HG02885 (cell line): ENCODE results near the gene FGFR2.
A peak's percentile ranks its signal among the peaks of the same experiment; 100 is the strongest.
"Not testable (repeated sequence)": the region's sequence is repeated elsewhere in the genome, so short reads cannot be mapped to it uniquely, and the experiment has no call there.

Source experiments
- ATAC-seq: cut with Tn5 transposase; IDR thresholded peaks from one replicate; pipeline ENCODE4 v1.9.1; 2021; ENCODE audit warnings: mild to moderate bottlenecking; ENCODE audit not compliant: unreplicated experiment, poor library complexity

The FGFR2 gene

GRCh38 chr10:121526801-121527221 is 71.4 kb downstream of the FGFR2 start:
- no peak for ATAC-seq

DNA sequence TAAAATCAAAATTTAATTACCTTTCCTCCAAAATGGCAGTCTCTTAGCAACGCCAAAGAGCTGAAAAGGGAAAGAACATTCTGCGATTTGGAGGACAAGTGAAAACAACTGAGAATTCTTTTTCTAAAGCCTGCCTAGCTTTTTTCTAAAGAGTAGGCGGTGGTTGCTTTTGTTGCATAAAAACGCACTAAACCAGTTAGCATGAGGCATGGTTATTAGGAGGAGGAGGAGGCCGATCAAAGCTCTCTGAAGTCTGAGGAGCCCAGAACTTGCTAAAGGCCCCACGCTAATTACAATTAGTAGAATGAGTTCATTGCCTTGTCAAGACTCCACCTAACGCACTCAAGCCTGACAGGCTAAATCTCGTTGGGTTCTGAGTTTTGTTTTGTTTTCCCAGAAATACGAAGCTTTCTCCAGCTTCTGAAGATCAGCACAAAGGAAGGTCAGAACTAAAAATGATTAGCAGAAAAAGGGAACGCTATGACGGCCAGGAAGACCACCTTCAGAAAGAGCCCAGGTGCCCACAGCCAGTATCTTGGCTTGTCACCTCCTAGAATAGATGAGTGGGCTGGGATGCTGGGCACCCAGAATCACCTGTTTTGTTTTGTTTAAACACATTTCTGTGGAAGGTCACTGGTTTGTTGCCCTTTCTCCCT is 72.0 kb downstream of the FGFR2 start:
- no peak for ATAC-seq

- no peak for ATAC-seq
These were observed 72.8 kb downstream of the FGFR2 start for GRCh38 chr10:121525251-121526134.

GRCh38 chr10:121524157-121524817 is 74.0 kb downstream of the FGFR2 start:
- no peak for ATAC-seq

- no peak for ATAC-seq
These were observed 75.4 kb downstream of the FGFR2 start for GRCh38 chr10:121522831-121523230.

GRCh38 chr10:121521794-121522556 is 76.3 kb downstream of the FGFR2 start:
- ATAC-seq = no peak

DNA sequence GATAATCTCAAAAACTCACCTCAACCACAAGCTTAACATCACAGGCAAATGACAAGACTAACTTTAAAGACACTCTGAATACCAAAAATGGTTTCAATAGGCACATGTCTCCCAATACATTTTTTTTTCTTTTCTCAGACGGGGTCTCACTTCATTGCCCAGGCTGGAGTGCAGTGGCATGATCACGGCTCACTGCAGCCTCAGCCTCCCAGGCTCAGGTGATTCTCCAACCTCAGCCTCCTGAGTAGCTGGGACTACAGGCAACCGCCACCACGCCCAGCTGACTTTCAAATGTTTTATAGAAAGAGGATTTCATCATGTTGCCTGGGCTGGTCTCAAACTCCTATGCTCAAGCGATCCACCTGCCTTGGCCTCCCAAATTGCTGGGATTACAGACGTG is 77.7 kb downstream of the FGFR2 start:
- ATAC-seq = not testable (repeated sequence)

DNA sequence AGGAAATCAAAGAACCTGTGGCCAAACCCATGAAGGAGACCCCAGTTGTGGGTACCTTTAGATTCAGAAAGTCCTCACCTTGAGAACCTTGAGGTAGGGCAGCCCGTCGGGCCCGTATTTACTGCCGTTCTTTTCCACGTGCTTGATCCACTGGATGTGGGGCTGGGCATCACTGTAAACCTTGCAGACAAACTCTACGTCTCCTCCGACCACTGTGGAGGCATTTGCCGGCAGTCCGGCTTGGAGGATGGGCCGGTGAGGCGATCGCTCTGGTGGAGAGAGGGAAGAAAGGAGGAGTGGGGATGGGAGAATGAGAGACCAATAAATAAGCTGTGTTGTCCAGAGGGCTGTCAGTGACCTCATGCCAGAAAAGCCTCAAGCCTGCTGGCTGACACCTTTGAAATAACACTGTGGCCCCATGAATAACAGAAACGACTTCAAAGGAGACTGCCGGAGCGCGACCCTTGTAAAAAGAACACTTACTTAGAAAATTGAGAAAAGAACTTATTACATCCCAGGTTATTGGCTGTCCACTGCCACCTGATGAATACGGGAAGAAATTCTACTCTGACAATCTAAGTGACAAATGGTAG is 78.2 kb downstream of the FGFR2 start:
- no peak for ATAC-seq

- ATAC-seq = no peak
These were observed 78.8 kb downstream of the FGFR2 start for GRCh38 chr10:121519411-121519810.

DNA sequence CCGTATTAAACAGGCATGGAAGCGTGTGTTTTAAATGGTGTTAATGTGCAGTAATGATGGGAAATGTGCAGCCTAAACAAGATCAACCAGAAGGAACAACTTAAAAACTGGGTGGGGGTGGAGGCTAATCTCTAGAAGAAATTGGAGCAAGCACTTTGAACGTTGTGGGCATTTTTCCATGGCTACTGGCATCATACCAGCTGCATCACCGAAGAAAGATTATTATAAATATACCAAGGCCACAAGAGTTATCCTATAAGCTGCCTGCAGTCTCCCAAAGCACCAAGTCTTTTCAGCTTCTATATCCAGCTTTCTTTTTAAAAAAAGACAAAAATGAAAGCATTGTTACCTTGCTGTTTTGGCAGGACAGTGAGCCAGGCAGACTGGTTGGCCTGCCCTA is 79.9 kb downstream of the FGFR2 start:
- ATAC-seq = no peak

DNA sequence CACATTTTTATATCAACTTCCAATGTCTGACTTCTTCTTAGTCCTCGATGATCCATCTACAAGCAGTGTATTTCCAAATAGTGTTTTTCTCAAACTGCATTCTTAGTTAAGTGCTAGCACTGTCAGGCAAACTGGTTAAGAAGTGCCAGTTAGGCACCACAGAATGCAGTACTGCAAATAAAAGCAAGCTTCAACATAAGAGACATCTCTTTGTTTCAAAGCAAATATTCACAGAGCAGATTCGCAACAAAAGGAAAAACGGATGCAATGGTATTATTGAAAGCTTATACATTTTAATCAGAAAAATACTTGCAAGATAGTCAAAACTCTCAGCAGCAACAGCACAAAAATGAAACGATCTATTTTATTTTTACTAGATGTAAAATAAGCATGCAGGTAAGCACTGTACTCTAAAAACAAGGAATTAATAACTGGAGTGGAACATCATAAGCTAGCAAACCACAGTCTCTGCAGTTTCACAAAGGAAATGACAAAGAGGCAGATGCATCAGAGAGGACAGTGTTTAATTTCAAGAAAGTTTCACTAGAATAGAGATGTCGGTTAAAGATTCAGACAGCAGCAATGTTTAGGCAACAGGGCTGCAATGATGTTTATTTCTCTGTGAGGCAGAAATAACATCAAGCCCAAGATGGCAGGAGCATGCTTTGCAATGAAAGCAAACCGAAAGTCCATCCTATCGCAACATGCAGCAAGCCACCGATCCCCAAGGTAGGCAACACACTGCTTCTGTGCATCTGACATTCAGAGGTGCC is 82.0 kb downstream of the FGFR2 start:
- ATAC-seq = peak; percentile 42

- ATAC-seq = no peak
These were observed 83.9 kb downstream of the FGFR2 start for GRCh38 chr10:121514141-121514865.

DNA sequence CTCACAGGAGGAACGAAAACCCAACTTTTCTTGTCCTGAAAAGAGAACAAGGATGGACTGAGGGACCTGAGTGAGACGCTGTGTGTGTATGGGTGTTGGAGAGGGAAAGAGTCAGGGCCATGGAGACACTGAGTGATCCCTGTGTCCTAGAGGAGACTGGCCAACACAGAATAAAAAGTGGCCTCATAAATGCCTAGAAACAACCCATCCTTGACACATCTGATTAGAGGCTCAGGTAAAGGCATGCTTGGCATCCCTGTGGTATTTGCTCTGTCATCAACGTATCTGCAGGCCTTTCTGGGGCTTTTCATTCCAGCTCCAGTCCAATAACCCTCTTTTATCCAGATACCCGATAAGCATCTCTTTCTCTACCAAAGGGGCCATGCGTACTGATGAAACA is 86.3 kb downstream of the FGFR2 start:
- no peak for ATAC-seq

- no peak for ATAC-seq
These were observed 86.8 kb downstream of the FGFR2 start for GRCh38 chr10:121511460-121511859.

GRCh38 chr10:121510201-121510771 is 88.0 kb downstream of the FGFR2 start:
- ATAC-seq = no peak

DNA sequence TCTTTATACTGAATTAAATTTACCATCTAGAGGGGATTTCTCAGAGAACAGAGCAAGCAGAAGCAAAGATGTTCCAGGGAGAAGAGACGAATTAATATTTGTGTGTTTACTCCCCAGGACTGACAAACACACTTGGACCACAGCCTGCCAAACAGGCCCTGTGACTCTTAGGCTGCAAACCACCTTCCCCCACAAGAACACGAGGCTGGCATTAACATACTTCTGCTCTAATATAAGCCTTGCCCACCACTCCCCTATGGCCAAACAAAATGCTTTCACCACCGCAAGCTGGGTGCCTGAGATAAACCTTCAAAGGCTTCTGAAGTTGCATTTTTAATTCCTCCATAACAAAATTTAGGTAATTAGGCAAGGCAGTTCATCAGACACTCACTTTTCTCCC is 88.4 kb downstream of the FGFR2 start:
- ATAC-seq = no peak

- ATAC-seq = no peak
These were observed 89.1 kb downstream of the FGFR2 start for GRCh38 chr10:121509112-121509511.

DNA sequence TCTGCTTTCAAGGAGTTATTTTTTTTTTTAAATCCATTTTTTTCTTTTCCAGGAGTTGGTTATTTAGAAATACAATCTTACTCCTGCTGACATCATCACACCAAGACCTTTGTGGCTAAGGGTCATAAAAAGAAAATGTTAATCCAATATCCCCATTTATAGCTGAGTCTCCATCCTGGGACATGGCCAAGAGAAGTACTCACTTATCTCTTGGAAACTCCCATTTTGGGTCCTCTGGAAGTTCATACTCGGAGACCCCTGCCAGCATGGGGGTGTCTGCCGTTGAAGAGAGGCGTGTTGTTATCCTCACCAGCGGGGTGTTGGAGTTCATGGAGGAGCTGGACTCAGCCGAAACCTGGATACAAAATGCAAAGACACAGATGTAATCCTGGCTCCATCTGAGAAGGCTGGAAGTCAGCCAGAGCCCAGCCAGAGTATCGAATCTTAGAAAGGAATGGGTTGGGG is 94.6 kb downstream of the FGFR2 start:
- no peak for ATAC-seq
